PC-3 (cell line): ENCODE data around the gene RAB3GAP2. TPM values are rescaled to one million over a fixed set of nuclear protein-coding genes. Genes with fewer than 3 reads are reported as not detected.
"Not testable (repeated sequence)": the region's sequence is repeated elsewhere in the genome, so short reads cannot be mapped to it uniquely, and the experiment has no call there.

Experiments used
- ATAC-seq: fragments of 200-7000 bp; cut with Tn5 transposase; 2 replicates; pipeline ENCODE4 v1.9.1; 2020; ENCODE audit warnings: mild to moderate bottlenecking, moderate library complexity
- BruUV-seq: library from RNA; stranded (reverse); fragments of 400-500 nt; replicated peaks from 2 replicates; lab custom pipeline; 2021; lab: Mats Ljungman, UMichigan
- CTCF ChIA-PET: fragments of 300-600 bp; sonication (Branson Sonifier 250); formaldehyde crosslinking; loops from one replicate; lab custom pipeline; 2022; ENCODE audit warnings: antibody characterized with exemption; lab: Charles Lee
- POLR2A ChIA-PET: fragments of 300-600 bp; sonication (Branson Sonifier 250); formaldehyde crosslinking; loops from one replicate; lab custom pipeline; 2022; ENCODE audit warnings: antibody characterized with exemption; ENCODE audit not compliant: unreplicated experiment; lab: Charles Lee
- DNase-seq: peaks from one replicate; pipeline ENCODE4 v3.0.0-alpha.2; 2015
- H2AFZ ChIP-seq: fragments of 300-600 bp; sonication (generic); 2 replicates; pipeline ENCODE4 v1.6.0; 2016; ENCODE audit warnings: antibody characterized with exemption, low read length
- H3F3A ChIP-seq: fragments of 300-600 bp; sonication (generic); one replicate; pipeline ENCODE4 v1.6.0; 2017; ENCODE audit warnings: antibody characterized with exemption, low read length, control low read depth, mild to moderate bottlenecking; ENCODE audit not compliant: unreplicated experiment
- H3K27ac ChIP-seq: fragments of 300-600 bp; sonication (generic); 2 replicates; pipeline ENCODE4 v1.5.1; 2016; ENCODE audit warnings: mild to moderate bottlenecking, low read length
- H3K27me3 ChIP-seq: fragments of 300-600 bp; sonication (generic); 2 replicates; pipeline ENCODE4 v1.6.1; 2016; ENCODE audit warnings: low read length, mixed read lengths
- H3K36me3 ChIP-seq: fragments of 300-600 bp; sonication (generic); 2 replicates; pipeline ENCODE4 v1.6.1; 2016; ENCODE audit warnings: low read depth, mixed run types, low read length, mixed read lengths
- H3K4me1 ChIP-seq: fragments of 300-600 bp; sonication (generic); 2 replicates; pipeline ENCODE4 v1.5.1; 2016; ENCODE audit warnings: low read length; ENCODE audit not compliant: insufficient read depth
- H3K4me2 ChIP-seq: fragments of 300-600 bp; sonication (generic); 2 replicates; pipeline ENCODE4 v1.6.0; 2016; ENCODE audit warnings: low read length
- H3K4me3 ChIP-seq: fragments of 300-600 bp; sonication (generic); 2 replicates; pipeline ENCODE4 v1.5.1; 2016; ENCODE audit warnings: mild to moderate bottlenecking, low read length, mixed read lengths
- H3K79me2 ChIP-seq: fragments of 300-600 bp; sonication (generic); 2 replicates; pipeline ENCODE4 v1.6.1; 2017; ENCODE audit warnings: low read length, mixed read lengths
- H3K9ac ChIP-seq: fragments of 300-600 bp; sonication (generic); 2 replicates; pipeline ENCODE4 v1.6.0; 2016; ENCODE audit warnings: mild to moderate bottlenecking, low read length
- H3K9me2 ChIP-seq: fragments of 300-600 bp; sonication (generic); replicated peaks from 2 replicates; pipeline ENCODE4 v1.6.1; 2016; ENCODE audit warnings: mixed run types, low read length, mixed read lengths
- H3K9me3 ChIP-seq: fragments of 300-600 bp; sonication (generic); 2 replicates; pipeline ENCODE4 v1.6.1; 2016; ENCODE audit warnings: low read length, mixed read lengths
- H4K20me1 ChIP-seq: fragments of 300-600 bp; sonication (generic); 2 replicates; pipeline ENCODE4 v1.6.1; 2016; ENCODE audit warnings: low read length, mixed read lengths
- EZH2 ChIP-seq: fragments of 300-600 bp; sonication (generic); IDR thresholded peaks from one replicate; pipeline ENCODE4 v1.6.1; 2017; ENCODE audit warnings: antibody characterized with exemption, mild to moderate bottlenecking, low read length; ENCODE audit not compliant: unreplicated experiment
- EZH2phosphoT487 ChIP-seq: fragments of 300-600 bp; sonication (generic); IDR thresholded peaks from 2 replicates; pipeline ENCODE4 v1.6.1; 2018; ENCODE audit warnings: mild to moderate bottlenecking, antibody characterized with exemption, low read length, borderline replicate concordance
- intact Hi-C: fragments of 100-400 bp; cut with micrococcal nuclease; formaldehyde crosslinking; loops from 2 replicates; pipeline ENCODE4 v1.9.0; 2023
- total RNA-seq: library from RNA; depleted of rRNA; stranded (reverse); fragments of >200 nt; gene quantifications from 2 replicates; pipeline ENCODE4 v1.2.3, GENCODE V29; 2014
- TF ChIP-seq, protein P1 (sequence below): fragments of 300-600 bp; sonication (generic); conservative IDR thresholded peaks from 2 replicates; pipeline ENCODE4 v1.5.1; 2017; ENCODE audit warnings: antibody characterized with exemption, low read depth, mild to moderate bottlenecking, low read length

RAB3GAP2 gene
- total RNA-seq, 1 experiment from 2014 or later: 16.7 TPM

DNA sequence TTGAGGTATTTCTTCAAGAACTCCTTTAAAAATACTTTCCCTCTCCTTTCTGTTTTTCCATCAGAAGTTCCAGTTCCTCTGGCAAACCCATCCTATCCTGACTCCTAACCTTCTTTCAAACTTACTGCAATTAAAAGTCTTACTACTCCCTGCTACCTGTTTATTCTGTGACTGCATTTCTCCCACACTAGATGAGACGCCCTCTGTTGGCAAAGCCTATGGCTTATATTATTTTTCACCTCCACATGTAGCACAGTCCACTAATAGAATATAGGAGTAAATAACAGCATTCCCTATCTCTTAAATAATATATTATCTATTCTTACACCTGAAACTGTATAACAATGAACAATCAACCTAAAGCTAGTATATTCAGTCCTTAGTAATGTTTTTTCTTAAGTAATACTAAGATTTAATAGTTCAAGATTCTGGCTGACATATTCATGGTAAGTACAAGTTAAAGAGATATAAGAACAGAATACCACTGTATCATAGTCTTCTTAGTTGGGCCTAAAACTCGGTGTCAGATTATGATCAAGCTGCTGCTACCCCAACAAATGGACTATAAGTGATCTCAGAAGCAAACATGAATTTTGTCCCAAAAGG lies 54.8 kb downstream of the RAB3GAP2 start:
- intact Hi-C loops: loop anchor here (1.0 to 10.0 kb wide), 4 partner anchors 27 to 515 kb away; partner anchors contain the start of gene MARK1
- Histone ChIP-seq H4K20me1 (peaks cover 11% of the 10 kb centered on the region; the same call in 1 of the 2 replicates), H3K4me3 (no peak overlapping the region), H3F3A (no peaks in the 10 kb centered on the region), H3K9me2 (no peaks in the 10 kb centered on the region), H3K4me2 (no peak overlapping the region), H3K27me3 (no peaks in the 10 kb centered on the region), H3K79me2 (peaks cover 21% of the 10 kb centered on the region), H3K36me3 (no peaks in the 10 kb centered on the region), H3K9ac (no peak overlapping the region), H3K9me3 (no peaks in the 10 kb centered on the region), H3K27ac (no peak overlapping the region), H3K4me1 (no peaks in the 10 kb centered on the region), H2AFZ (no peak overlapping the region)
- peak; percentile 77 for ATAC-seq
- CTCF ChIA-PET: no interaction called here
- POLR2A ChIA-PET: no interaction called here
- peak; percentile 68 for DNase-seq
- TF ChIP-seq, protein P1, sequence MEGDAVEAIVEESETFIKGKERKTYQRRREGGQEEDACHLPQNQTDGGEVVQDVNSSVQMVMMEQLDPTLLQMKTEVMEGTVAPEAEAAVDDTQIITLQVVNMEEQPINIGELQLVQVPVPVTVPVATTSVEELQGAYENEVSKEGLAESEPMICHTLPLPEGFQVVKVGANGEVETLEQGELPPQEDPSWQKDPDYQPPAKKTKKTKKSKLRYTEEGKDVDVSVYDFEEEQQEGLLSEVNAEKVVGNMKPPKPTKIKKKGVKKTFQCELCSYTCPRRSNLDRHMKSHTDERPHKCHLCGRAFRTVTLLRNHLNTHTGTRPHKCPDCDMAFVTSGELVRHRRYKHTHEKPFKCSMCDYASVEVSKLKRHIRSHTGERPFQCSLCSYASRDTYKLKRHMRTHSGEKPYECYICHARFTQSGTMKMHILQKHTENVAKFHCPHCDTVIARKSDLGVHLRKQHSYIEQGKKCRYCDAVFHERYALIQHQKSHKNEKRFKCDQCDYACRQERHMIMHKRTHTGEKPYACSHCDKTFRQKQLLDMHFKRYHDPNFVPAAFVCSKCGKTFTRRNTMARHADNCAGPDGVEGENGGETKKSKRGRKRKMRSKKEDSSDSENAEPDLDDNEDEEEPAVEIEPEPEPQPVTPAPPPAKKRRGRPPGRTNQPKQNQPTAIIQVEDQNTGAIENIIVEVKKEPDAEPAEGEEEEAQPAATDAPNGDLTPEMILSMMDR: peak; percentile 94
- no peak for TF ChIP-seq EZH2phosphoT487
- TF ChIP-seq EZH2: no peak
- BruUV-seq: no TSS peak

DNA sequence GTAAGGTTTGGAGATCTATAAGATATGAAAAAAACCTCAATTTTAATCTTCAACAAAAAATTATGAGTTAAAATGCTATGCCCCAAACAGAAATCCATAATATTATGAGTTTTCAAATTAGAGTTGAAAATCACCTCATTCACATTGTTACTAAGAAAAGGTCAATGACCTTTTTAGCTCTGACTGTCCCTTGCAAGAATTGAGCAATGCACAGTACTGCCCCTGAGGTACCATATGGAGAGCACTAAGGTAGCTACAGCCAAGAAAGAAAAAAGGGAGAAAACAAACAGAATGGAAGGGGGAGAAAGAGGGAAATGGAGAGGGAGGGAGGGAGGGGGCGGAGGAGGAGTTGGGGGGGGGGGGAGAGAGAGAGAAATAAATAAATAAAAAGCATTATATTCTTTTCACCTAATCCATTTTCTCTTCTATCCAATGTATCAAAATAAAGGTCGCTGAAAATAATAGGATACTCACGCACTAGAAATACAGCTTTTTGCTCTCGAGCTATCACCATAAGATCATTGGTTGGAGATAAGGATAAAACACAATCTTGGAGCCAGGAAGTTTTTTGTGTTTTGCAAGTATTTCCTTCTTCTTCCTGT lies 58.8 kb downstream of the RAB3GAP2 start:
- Histone ChIP-seq H3K9me2 (no peaks in the 10 kb centered on the region), H3K9me3 (no peaks in the 10 kb centered on the region), H3K4me1 (no peaks in the 10 kb centered on the region), H3K79me2 (peaks cover 17% of the 10 kb centered on the region), H3K36me3 (peaks cover 20% of the 10 kb centered on the region; the same call in 1 of the 2 replicates), H3K27ac (no peak overlapping the region), H4K20me1 (peaks cover 11% of the 10 kb centered on the region; the same call in 1 of the 2 replicates), H3K4me3 (no peak overlapping the region), H3K27me3 (no peaks in the 10 kb centered on the region), H3K9ac (no peak overlapping the region), H2AFZ (no peak overlapping the region), H3K4me2 (no peak overlapping the region), H3F3A (no peaks in the 10 kb centered on the region)
- CTCF ChIA-PET: interaction anchor here (0.9 kb wide), 1 partner anchor 18 kb away, joined by 3 read pairs; no protein-coding TSS in a partner anchor
- POLR2A ChIA-PET: no interaction called here
- DNase-seq (no peak), ATAC-seq (no peak)
- intact Hi-C loops: loop anchor here (10.0 kb wide), 1 partner anchor 311 kb away; the partner anchor contains the start of gene MARK1
- no TSS peak for BruUV-seq
- TF ChIP-seq EZH2 (no peak), EZH2phosphoT487 (no peak)
- TF ChIP-seq, protein P1: no peak

DNA sequence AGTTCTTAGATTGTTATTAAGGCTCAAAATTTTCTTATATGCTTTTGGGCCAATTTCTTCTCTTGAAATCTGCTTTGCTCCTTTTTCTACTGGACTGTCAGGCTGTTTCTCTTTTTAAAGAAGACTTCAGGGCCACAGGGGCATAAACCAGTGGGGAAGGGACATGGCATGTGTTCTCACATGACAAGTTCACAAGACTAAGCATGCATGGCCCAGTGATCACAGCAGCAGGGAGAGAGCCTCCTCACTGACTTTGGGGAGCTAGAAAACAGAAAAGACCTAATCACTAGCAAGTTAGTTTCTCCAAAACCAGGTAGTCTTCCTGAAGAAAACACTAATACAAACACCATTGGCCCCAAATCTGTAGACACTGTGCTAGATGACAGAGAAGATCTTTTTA lies 64.8 kb downstream of the RAB3GAP2 start:
- no peak for ATAC-seq
- Histone ChIP-seq H3K36me3 (peaks cover 58% of the 10 kb centered on the region), H3K4me3 (no peak overlapping the region), H3K4me1 (no peaks in the 10 kb centered on the region), H3K9me3 (no peaks in the 10 kb centered on the region), H3K27me3 (no peaks in the 10 kb centered on the region), H3K4me2 (no peak overlapping the region), H3K9me2 (no peaks in the 10 kb centered on the region), H3F3A (no peaks in the 10 kb centered on the region), H3K79me2 (no peaks in the 10 kb centered on the region), H2AFZ (no peak overlapping the region), H3K27ac (no peak overlapping the region), H3K9ac (no peak overlapping the region), H4K20me1 (no peaks in the 10 kb centered on the region)
- intact Hi-C loops: no loop called here
- no peak for DNase-seq
- no TSS peak for BruUV-seq
- no peak for TF ChIP-seq EZH2phosphoT487
- ChIA-PET POLR2A (no interaction called here), CTCF (interaction anchor here (0.5 kb wide), 1 partner anchor 544 kb away, joined by 3 read pairs; no protein-coding TSS in a partner anchor)

DNA sequence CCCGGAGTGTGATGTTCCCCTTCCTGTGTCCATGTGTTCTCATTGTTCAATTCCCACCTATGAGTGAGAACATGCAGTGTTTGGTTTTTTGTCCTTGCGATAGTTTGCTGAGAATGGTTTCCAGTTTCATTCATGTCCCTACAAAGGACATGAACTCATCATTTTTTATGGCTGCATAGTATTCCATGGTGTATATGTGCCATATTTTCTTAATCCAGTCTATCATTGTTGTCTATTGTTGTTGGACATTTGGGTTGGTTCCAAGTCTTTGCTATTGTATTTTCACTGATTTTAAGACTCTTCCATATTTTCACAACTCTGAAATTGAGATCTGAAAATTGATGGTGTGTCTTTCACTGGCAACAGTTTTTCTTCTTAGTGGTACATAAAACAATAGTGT lies 67.5 kb downstream of the RAB3GAP2 start:
- H3K4me1 ChIP-seq, H3K79me2 ChIP-seq, H3K9me2 ChIP-seq, H3K4me3 ChIP-seq, H3K27ac ChIP-seq, H3K27me3 ChIP-seq, H4K20me1 ChIP-seq, CTCF ChIA-PET, H3K4me2 ChIP-seq, H2AFZ ChIP-seq, ATAC-seq, H3F3A ChIP-seq, H3K9me3 ChIP-seq, intact Hi-C loops, BruUV-seq, H3K9ac ChIP-seq, POLR2A ChIA-PET, DNase-seq: not testable (repeated sequence)
- H3K36me3 ChIP-seq: peaks cover 63% of the 10 kb centered on the region
